HK-2 (cell line): ENCODE measurements around the gene HSF2BP.
A peak's percentile ranks its signal among the peaks of the same experiment; 100 is the strongest.
"Not testable (repeated sequence)": the region's sequence is repeated elsewhere in the genome, so short reads cannot be mapped to it uniquely, and the experiment has no call there.

Experiments
- DNase-seq: peaks from one replicate; pipeline ENCODE4 v3.0.0-alpha.2; 2018; ENCODE audit not compliant: unreplicated experiment

HSF2BP gene

DNA sequence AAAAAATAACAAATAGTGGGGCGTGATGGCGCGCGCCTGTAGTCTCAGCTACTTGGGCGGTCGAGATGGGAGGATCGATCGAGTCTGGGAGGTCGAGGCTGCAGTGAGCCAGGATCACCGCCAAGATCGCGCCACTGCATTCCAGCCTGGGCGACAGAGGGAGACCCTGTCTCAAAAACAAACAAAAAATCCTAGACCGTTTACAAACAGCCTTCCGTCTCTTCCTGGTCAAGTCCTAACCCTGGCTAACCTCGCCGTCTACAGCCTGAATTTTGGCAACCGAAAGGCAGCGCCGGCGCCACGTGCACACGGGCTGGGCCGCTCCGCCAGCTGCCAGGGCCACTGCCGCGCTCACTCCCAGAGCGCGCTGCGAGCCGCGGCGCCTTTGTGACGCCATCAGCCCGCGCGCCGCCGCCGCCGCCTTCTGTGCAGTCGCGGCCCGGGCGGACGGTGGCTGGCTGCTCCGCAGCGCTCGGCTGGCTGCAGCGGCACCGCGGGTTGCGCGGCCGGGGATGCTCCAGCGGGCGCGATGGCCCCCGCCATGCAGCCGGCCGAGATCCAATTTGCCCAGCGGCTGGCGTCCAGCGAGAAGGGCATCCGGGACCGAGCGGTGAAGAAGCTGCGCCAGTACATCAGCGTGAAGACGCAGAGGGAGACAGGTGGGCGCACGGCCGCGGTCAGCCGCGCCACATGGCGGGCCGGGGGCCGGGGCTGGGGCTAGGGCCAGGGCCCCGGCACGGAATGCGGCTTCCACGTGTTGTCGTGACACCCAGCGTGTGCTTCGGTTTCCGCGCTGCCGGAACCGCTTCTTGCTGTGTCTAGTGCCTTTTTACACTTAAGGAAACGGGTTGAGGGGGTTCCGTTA lies at the start of gene HSF2BP, which contains the start of gene RRP1B:
TSS of gene HSF2BP (minus strand) at position 353 of the 865 bp plus-strand sequence. CDS start 1,392 bp downstream, outside the sequence.
TSS of gene RRP1B (plus strand) at position 425 of the 865 bp plus-strand sequence. CDS start at position 530, 105 bp downstream.
- DNase-seq, result peak; percentile 63

DNA sequence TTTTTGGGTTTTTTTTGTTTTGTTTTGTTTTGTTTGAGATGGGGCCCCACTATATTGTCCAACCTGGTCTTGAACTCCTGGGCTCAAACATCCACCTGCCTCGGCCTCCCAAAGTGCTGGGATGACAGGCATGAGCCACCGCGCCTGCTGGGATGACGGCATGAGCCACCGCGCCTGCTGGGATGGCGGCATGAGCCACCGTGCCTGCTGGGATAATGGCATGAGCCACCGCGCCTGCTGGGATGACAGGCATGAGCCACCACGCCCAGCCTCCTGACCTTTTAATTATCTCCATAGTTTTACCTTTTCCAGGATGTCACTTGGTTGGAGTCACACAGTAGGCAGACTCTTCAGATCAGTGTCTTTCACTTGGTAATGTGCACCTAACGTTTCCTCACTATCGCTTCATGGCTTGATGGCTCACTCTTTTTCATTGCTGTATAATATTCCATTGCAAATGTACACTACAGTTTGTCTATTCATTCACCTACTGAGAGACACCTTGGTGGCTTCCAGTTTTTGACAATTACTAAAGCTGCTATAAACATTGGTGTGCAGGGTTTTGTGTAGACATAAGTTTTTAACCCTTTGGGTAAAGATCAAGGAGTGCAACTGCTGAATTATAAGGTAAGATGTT lies 49.6 kb upstream of the HSF2BP start:
- no peak for DNase-seq

DNA sequence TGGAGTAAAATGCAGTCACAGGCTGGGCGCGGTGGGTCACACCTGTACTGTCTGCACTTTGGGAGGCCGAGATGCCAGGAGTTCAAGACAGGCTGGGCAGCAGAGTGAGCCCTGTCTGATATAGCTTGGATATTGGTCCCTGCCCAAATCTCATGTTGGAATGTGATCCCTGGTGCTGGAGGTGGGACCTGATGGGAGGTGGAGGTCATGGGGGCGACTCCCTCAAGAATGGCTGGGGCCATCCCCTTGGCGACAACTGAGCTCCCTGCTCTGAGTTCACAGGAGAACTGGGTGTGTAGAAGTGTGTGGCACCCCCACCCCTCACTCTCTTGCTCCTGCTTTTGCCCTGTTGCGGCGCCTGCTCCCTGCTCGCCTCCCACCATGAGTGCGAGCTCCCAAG lies 48.2 kb upstream of the HSF2BP start:
- DNase-seq, result no peak

DNA sequence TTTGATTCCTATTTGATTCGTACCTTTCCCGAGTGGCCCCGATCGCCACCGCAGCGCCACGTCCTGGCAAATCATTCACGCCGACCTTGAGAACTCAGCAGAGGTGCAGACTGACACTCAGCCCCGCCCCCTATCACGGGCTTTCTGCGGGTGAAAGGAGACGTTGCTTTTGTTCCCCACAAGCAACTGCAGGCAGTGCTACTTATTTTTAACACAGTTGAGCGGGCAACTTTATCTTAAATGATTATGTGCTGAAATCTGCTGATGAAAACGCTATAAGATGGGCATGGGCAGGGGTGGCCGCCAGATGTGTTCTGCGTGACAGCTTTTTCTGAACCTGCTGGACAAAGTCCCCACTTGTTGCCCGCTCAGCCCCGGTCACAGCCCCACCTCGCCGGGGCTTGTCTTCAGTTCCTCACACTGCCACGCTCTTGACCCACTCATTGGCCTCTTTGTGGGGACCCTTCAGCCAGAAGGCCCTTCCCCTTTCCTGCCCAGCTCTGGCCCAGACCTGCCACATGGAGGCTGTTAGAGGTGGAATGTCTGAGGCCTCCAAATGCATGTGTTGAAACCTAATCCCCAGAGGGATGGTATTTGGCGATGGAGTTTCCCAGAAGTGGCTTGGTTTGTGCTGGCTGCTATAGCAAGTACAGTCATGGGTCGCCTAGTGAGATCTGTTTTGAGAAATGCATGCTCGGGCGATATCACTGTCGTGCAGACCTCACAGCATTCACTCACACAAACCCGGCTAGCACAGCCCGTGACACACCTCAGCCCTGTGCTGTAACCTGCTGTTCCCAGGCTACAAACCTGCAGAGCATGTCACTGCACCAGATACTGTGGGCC lies 44.0 kb upstream of the HSF2BP start:
- peak; percentile 50 for DNase-seq

DNA sequence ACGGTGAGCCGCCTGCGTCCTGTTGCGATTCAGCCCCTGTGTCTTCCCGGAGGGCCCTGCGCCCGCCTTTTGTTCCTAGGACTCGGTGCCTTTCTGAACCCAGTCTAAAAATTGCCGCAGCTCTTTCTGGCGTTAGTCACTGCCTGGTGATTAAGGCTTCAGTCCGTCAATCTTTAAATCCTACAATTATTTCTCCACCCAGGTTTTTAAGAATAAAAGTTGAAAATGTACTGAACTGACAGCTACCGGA lies 43.4 kb upstream of the HSF2BP start:
- DNase-seq, result no peak

DNA sequence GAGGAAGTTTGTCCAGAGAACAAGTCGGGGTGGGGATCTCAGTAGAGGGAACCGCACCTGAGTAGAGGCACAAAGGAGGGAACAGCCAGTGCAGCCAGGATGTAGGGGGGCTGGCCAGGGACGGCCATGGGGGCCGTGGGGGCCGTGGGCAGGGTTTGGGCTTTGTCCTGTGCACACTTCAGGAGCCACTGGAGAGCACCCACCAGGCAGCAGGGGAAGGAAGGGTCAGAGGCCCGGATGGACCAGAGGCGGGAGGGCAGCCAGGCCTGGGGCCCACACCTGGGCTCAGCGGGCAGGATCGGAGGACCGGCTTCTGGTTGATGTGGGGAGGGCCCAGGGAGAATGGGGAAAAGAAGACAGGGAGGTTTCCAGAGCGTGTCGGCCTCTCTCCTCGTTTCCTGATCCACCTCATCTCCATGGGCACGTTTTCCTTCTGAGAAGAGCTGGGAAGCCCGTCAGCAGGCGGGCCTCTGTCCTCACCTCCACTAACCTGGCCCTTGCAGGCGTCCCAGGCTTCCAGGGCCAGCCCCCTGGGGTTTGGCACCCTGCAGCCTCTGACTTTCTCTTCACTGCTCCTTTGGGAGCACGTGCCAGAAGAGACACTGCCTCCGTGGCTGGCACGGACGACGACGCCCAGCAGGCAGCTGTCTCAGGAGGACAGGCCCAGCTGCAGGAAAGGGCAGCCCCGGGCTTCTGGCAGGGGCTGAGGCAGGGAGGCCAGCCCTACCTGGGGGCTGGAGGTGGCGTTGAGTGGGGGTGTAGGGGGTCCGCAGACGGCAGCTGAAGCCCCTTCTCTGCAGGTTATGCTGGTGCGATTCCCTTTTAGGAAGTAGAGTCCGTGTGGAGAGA lies 42.9 kb upstream of the HSF2BP start:
- no peak for DNase-seq

DNA sequence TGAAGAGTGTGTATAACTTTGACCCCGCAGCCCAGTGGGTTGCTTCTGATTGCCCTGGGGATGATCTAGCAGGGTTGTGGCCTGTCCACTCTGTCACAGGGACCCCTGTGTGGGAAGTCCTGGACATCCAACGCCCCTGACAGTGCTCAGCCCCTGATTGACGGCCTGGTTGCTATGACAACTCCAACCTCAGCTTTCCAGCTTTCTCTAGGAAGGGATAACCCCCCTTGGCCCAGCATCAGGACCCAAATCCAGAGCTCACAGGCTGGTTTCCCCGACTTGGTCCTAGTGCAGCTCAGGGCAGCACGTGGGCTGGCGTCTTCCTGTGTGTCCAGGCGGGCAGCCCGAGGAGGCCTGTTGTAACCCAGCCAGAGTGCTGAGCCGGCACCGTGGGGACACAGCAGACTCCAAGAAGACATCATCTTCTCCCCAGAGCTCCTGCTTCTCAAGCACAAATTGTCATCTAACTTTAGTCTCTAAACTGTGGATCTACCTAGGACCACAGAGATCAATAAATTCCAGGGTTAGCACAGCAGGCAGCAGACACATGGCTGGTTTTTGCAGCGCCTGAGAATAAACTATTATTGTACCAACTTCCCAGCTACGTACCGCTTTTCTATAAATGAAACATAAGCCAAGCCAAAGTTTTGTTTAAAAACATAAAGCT lies 40.8 kb upstream of the HSF2BP start:
- no peak for DNase-seq

DNA sequence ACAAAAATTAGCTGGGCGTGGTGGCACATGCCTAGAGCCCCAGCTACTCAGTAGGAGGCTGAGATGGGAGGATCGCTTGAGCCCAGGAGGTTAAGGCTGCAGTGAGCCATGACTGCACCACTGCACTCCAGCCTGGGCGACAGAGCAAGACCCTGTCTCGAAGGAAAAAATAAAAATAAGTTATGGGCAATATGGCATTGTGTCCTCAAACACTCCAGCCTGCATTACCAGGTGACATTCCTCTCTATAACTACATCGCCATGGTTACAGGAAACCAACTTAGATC lies 40.1 kb upstream of the HSF2BP start:
- DNase-seq, result not testable (repeated sequence)

DNA sequence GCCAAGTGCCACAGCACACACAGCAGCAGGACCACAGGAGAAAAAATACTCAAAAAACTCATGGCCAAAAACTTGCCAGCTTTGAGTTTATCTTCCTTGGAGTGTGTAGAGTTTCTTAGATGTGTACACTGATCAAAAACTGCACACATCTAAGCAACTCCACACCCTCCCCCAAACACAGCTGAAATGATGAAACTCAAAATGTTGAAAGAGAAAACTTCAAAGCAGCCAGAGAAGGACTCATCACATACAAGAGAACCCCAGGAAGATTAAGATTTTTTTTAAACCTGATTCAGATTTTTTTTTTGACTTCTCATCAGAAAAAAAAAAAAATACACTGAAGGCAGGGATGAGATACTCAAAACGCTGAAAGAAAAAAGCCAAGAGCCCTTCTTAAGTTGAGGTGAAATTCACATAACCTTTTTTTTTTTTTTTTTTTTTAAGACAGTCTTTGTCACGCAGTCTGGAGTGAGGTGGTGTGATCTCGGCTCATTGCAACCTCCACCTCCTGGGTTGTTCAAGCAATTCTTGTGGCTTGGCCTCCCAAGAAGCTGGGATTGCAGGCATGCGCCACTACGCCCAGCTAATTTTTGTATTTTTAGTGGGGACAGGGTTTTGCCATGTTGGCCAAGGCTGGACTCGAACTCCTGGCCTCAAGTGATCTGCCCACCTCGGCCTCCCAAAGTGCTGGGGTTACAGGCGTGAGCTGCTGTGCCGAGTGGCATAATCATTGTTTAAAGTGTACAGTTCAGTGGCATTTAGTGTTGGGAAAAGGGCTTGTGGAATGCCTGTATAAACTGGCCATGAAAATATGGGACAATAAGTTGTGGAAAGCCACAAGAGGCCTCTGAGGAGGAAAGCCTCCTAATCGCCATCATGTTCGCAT lies 38.7 kb upstream of the HSF2BP start:
- DNase-seq, result peak; percentile 38

DNA sequence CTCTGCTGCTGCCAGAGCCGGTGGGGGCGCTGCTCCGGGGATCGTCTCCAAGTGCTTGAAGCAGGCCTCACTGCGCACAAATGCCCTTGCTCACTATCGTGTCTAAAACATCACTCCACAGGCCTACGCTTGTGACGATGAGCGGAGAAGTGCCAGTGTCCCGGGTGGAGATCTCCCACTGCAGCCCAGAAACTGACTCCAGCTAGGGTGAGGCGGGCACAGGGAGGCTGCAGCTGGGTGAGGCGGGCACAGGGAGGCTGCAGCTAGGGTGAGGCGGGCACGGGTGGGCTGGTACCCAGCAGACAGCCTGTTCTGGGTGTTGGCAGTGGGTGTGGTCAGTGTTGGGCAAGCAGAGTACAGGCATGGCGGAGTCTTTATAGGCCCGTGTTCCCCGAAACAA lies 36.9 kb upstream of the HSF2BP start:
- DNase-seq, result no peak

DNA sequence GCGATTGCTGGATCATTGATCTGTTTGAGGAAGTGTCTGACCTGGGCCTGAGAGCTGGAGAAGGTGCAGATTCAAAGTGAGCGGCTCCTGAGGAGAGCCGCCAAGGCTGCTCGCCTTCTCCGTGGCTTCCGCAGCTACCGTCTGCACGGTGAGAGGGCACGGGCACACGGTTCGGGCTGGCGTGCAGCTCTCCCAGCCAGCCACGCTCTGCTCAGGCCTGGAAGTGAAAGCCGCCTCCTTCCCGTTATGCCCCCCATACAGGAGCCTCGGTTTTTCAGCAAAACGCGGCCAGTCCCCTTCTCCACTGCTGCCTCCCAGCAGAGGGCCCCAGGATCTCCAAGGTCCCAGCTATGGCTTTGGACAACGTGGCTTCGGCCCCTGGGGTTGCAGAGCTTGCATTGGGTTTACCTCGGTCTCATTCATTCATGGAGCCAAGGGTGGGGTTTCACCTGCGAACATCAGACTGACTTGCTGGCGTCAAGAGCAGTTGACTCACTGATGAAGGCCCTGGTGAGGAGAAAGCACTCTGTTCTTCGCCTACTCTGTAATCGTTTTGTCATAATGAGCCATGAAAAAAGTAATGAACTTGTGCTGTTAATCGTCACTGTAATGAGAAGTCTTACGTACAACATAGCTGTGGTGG lies 35.3 kb upstream of the HSF2BP start:
- DNase-seq, result no peak

DNA sequence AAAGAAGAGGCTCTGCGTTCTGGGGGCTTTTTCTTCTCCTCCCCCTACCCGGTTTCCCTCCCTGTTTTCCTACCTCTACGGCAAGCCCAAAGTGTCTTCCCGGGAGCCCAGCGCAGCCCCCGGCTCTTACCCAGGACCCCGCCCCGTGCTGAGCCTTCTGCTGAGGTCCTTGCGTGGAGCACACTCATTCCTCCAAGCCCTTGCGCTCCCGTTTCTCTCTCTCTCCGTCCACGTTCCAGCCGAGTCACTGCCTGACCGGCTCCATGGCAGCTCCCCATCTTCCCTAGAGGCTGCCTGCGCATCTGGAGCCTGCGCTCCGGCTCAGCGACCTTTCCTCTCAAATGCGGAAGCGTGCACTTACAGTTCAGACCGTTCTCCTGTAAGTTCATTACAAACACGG lies 34.7 kb upstream of the HSF2BP start:
- DNase-seq, result no peak

DNA sequence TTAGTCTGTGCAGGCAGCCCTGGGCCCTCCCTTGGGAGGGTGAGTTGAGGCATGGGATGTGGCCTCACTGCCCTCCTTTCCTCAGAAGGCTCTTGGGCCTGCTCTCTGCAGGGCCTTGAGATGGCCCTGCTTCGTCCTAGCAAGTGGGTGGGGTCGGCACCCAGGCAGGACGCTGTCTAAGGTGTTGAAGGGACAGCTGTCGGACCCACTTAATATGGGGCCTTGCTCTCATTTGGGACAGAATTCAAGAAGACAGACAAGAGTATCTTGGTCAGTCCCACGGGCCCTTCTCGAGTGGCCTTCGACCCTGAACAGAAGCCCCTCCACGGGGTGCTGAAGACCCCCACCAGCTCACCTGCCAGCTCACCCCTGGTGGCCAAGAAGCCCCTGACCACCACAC lies 33.7 kb upstream of the HSF2BP start:
- DNase-seq, result no peak

DNA sequence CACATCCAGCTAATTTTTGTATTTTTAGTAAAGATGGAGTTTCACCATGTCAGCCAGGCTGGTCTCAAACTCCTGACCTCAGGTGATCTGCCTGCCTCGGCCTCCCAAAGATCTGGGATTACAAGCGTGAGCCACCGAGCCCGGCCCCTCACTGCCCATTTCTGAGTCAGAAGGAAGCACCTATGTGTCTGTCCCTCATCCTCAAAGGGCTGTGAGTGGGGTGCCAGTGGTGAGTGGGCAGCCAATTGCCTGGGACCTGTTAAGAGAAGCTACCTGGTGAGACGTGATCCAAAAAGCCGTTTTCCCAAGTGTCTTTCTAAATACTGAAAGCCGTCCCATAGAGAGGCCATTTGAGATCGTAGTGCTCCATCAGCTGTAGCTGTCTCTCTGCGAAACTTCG lies 32.5 kb upstream of the HSF2BP start:
- no peak for DNase-seq

DNA sequence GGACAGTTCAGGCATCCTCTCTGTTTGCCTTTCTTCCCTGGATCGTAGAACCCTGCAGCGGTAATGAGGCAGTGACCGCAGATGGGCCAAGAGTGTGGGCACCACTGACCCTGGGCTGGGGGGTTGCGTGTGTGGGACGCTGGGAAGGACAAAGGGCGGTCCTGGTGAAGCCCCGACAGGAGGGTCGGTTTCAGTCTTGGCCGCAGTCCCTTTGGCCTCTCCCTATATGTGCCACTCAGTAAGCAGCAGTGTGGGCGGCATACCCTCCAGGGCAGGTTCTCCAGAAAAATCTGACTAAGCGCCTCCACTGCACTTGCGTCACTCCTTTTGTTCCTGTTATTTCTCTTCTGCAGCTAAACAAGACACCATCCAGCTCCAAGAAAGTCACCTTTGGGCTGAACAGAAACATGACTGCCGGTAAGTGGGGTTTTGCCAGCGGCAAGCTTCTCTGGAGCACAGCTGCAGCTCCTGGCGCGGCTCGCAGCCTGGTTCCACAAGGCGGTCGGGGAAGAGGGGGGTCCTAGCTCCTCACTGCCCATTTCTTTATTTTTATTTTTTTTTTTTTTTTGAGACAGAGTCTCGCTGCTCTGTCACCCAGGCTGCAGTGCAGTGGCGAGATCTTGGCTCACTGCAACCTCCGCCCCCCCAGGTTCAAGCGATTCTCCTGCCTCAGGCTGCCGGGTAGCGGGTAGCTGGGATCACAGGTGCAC lies 32.0 kb upstream of the HSF2BP start:
- DNase-seq, result no peak

DNA sequence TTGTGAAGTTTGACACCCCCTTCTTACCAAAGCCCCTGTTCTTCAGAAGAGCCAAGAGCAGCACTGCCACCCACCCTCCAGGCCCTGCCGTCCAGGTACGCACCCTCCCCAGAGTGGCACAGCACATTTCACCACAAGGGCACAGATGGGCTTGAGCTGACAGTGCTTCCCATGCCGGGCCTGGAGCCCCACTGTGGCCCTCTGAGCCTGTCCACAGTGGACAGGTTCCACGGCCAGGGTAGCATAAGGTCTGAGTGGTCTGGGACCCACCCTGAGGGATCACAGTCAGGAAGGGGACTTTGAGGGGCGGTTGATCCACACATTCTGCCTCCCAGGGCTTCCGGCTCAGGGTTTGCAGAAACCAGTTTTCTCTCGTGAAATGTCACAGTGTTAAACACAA lies 31.1 kb upstream of the HSF2BP start:
- DNase-seq, result no peak

DNA sequence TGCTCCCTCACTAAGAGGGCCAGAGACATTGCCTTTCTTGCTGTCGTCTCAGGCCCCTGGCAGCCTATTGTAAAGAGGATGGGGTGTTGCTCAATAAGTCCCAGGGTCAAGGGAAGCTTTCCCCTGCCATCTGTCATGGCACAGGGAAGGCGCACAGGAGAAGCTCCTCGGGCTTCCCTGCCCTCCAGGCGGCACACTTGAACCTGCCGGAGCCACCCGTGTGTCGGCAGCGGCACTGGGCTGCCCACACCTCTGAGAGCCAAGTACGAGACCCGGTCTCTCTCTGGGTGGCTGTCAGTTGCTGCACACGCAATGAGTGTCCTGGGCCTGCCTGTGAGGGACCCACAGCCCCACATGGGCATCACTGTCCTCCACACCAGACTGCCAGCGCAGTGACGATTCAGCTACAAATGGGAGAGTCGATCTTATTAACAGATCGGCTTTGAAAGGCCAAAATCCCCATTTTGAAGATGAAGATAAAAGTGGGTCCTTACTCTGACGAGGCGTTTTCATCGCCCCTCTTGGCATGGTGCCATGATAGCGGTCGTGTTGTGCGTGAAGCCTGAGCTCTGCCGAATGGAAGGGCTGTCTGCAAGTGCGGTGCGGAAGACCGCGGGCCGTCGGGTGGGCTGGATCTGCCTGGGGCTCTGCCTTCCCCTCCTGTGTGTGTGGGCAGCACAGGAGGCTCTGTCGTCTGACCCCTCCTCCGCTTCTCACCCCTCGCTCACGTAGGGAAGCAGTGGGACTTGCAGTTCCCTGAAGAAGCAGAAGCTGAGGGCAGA lies 30.5 kb upstream of the HSF2BP start:
- no peak for DNase-seq

DNA sequence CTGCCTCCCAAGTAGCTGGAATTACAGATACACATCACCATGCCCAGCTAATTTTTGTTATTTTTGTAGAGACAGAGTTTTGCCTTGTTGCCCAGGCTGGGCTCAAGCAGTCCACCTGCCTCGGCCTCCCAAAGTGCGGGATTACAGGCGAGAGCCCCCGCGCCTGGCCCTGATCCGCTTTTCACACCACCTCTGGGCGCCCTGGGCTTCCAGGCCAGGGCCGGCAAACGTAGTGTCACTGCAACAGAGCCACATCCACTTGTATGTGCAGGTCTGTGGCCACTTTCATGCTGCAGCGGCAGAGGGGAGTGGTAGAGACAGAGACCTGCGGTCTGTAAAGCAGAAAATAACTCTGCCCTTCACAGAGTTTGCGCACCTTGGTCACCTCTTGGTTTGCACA lies 29.6 kb upstream of the HSF2BP start:
- no peak for DNase-seq
